Mesenchymal stem cell (in vitro differentiated cells and primary cell): ENCODE results near the gene RPTOR.
A peak's percentile ranks its signal among the peaks of the same experiment; 100 is the strongest.

Experiments
- DNase-seq: peaks from one replicate; pipeline ENCODE4 v3.0.0-alpha.2; 2013
- H2AFZ ChIP-seq: one replicate; pipeline ENCODE4 v1.6.1; 2013; ENCODE audit warnings: low read depth, mild to moderate bottlenecking, control low read depth, inconsistent platforms, low read length, moderate library complexity
- H2AK5ac ChIP-seq: 2 replicates; pipeline ENCODE4 v1.6.1; 2013; ENCODE audit warnings: low read length, moderate library complexity, mild to moderate bottlenecking, inconsistent platforms; ENCODE audit not compliant: severe bottlenecking
- H2BK120ac ChIP-seq: one replicate; pipeline ENCODE4 v1.6.1; 2013; ENCODE audit warnings: low read depth, mild to moderate bottlenecking, inconsistent platforms, low read length, moderate library complexity
- H2BK12ac ChIP-seq, 2 experiments: one replicate each; pipeline ENCODE4 v1.6.1; 2013; ENCODE audit warnings: inconsistent platforms in 2 of 2, low read length in 2 of 2, mild to moderate bottlenecking in 2 of 2, moderate library complexity in 2 of 2, control low read depth in 1 of 2
- H2BK15ac ChIP-seq: one replicate; pipeline ENCODE4 v1.6.1; 2013; ENCODE audit warnings: mild to moderate bottlenecking, low read depth, inconsistent platforms; ENCODE audit not compliant: poor library complexity, severe bottlenecking
- H2BK5ac ChIP-seq: 2 replicates; pipeline ENCODE4 v1.6.1; 2013; ENCODE audit warnings: low read depth, mild to moderate bottlenecking, low read length, control low read depth, inconsistent platforms; ENCODE audit not compliant: poor library complexity, severe bottlenecking
- H3K14ac ChIP-seq, 2 experiments: one replicate each; pipeline ENCODE4 v1.6.1; 2013; ENCODE audit warnings: inconsistent platforms in 2 of 2, low read length in 2 of 2, control low read depth in 1 of 2, mild to moderate bottlenecking in 1 of 2, moderate library complexity in 1 of 2
- H3K18ac ChIP-seq, 2 experiments: one replicate each; pipeline ENCODE4 v1.6.1; 2013; ENCODE audit warnings: inconsistent platforms in 2 of 2, low read length in 2 of 2, control low read depth in 1 of 2, low read depth in 1 of 2, mild to moderate bottlenecking in 1 of 2
- H3K23ac ChIP-seq, 2 experiments: one replicate each; pipeline ENCODE4 v1.6.1; 2013; ENCODE audit warnings: inconsistent platforms in 2 of 2, low read length in 2 of 2, mild to moderate bottlenecking in 2 of 2, moderate library complexity in 2 of 2, control low read depth in 1 of 2
- H3K27ac ChIP-seq: 2 replicates; pipeline ENCODE4 v1.5.1; 2013; ENCODE audit warnings: mild to moderate bottlenecking, moderate library complexity, low read length, control low read depth, inconsistent platforms; ENCODE audit not compliant: poor library complexity, severe bottlenecking
- H3K27me3 ChIP-seq, 2 experiments: 2 replicates each; pipeline versions ENCODE4 v1.6.1 to v1.7.0; 2013; ENCODE audit warnings: low read length in 2 of 2, mild to moderate bottlenecking in 2 of 2, moderate library complexity in 2 of 2, control low read depth in 1 of 2, inconsistent platforms in 1 of 2; ENCODE audit not compliant: control insufficient read depth in 1 of 2, insufficient read depth in 1 of 2
- H3K36me3 ChIP-seq, 2 experiments: 2 replicates each; pipeline versions ENCODE4 v1.6.1 to v1.7.0; 2013; ENCODE audit warnings: low read length in 2 of 2, control low read depth in 1 of 2, inconsistent platforms in 1 of 2, low read depth in 1 of 2, mild to moderate bottlenecking in 1 of 2; ENCODE audit not compliant: insufficient read depth in 2 of 2, control insufficient read depth in 1 of 2
- H3K4ac ChIP-seq, 2 experiments: one replicate each; pipeline ENCODE4 v1.6.1; 2013; ENCODE audit warnings: inconsistent platforms in 2 of 2, low read length in 2 of 2, mild to moderate bottlenecking in 2 of 2, moderate library complexity in 2 of 2, control low read depth in 1 of 2, low read depth in 1 of 2
- H3K4me1 ChIP-seq: 2 replicates; pipeline ENCODE4 v1.6.1; 2013; ENCODE audit warnings: low read depth, low read length, control low read depth; ENCODE audit not compliant: control insufficient read depth, insufficient read depth
- H3K4me2 ChIP-seq: 2 replicates; pipeline ENCODE4 v1.6.1; 2013; ENCODE audit warnings: low read length, mild to moderate bottlenecking, inconsistent platforms; ENCODE audit not compliant: poor library complexity, severe bottlenecking
- H3K4me3 ChIP-seq, 2 experiments: 2 replicates each; pipeline versions ENCODE4 v1.5.1 to v1.7.0; 2013; ENCODE audit warnings: low read length in 2 of 2, mild to moderate bottlenecking in 2 of 2, control low read depth in 1 of 2, low read depth in 1 of 2; ENCODE audit not compliant: insufficient read depth in 1 of 2
- H3K79me1 ChIP-seq: replicated peaks from 2 replicates; pipeline ENCODE4 v1.6.1; 2013; ENCODE audit warnings: mild to moderate bottlenecking, control low read depth, low read length, inconsistent platforms; ENCODE audit not compliant: poor library complexity, severe bottlenecking
- H3K9ac ChIP-seq: 2 replicates; pipeline ENCODE4 v1.7.0; 2013; ENCODE audit warnings: mild to moderate bottlenecking, low read length, moderate library complexity
- H3K9me3 ChIP-seq: 2 replicates; pipeline ENCODE4 v1.7.0; 2013; ENCODE audit warnings: mild to moderate bottlenecking, low read length; ENCODE audit not compliant: control insufficient read depth
- H4K8ac ChIP-seq: one replicate; pipeline ENCODE4 v1.6.1; 2013; ENCODE audit warnings: inconsistent platforms, mild to moderate bottlenecking, low read length, moderate library complexity
- H4K91ac ChIP-seq: one replicate; pipeline ENCODE4 v1.6.1; 2013; ENCODE audit warnings: mild to moderate bottlenecking, low read length, inconsistent platforms
- WGBS: methylation state at CpG from one replicate; pipeline ENCODE4 v1.1.7; 2013; ENCODE audit warnings: mixed read lengths; 5-methylcytosine and 5-hydroxymethylcytosine counted together

Gene RPTOR

GRCh38 chr17:80694992-80695912, 150.6 kb downstream of the RPTOR start:
- no peak overlapping the region for H2BK120ac ChIP-seq
- no peak overlapping the region for H2AFZ ChIP-seq
- H2BK5ac ChIP-seq = no peak overlapping the region
- no peak overlapping the region for H2BK12ac ChIP-seq
- DNase-seq = no peak
- H3K4me1 ChIP-seq = peaks cover 26% of the 10 kb centered on the region
- peak overlapping the region in 1 of 2 experiments; percentile 8 for H3K4ac ChIP-seq
- H3K4me3 ChIP-seq = no peak overlapping the region
- no peaks in the 10 kb centered on the region for H3K9me3 ChIP-seq
- peak overlapping the region; percentile 67 for H4K91ac ChIP-seq
- peak overlapping the region; percentile 7 for H4K8ac ChIP-seq
- H3K27ac ChIP-seq = no peak overlapping the region
- WGBS = 94% methylated on average over 27 of the region's 28 CpGs
- H3K79me1 ChIP-seq = peaks cover 55% of the 10 kb centered on the region
- H2BK15ac ChIP-seq = peak overlapping the region; percentile 33
- no peak overlapping the region for H3K18ac ChIP-seq
- H3K4me2 ChIP-seq = no peak overlapping the region
- no peak overlapping the region for H3K9ac ChIP-seq
- no peak overlapping the region for H3K14ac ChIP-seq
- H3K36me3 ChIP-seq = peaks cover 0 to 8% of the 10 kb centered on the region in 2 experiments
- peak overlapping the region; percentile 4 for H2AK5ac ChIP-seq
- H3K23ac ChIP-seq = no peak overlapping the region
- no peaks in the 10 kb centered on the region for H3K27me3 ChIP-seq

GRCh38 chr17:80695979-80696378, 151.3 kb downstream of the RPTOR start:
- no peak overlapping the region for H3K4me2 ChIP-seq
- H3K4ac ChIP-seq = no peak overlapping the region
- no peak overlapping the region for H3K23ac ChIP-seq
- peaks cover 0 to 8% of the 10 kb centered on the region in 2 experiments for H3K36me3 ChIP-seq
- H3K79me1 ChIP-seq = peaks cover 59% of the 10 kb centered on the region
- H3K18ac ChIP-seq = no peak overlapping the region
- no peak overlapping the region for H3K4me3 ChIP-seq
- H2AK5ac ChIP-seq = no peak overlapping the region
- H3K27ac ChIP-seq = no peak overlapping the region
- no peak overlapping the region for H2BK5ac ChIP-seq
- H3K27me3 ChIP-seq = no peaks in the 10 kb centered on the region
- H4K91ac ChIP-seq = no peak overlapping the region
- H2BK12ac ChIP-seq = no peak overlapping the region
- H2AFZ ChIP-seq = no peak overlapping the region
- H3K9me3 ChIP-seq = no peaks in the 10 kb centered on the region
- WGBS = 98% methylated on average over 4 of the region's 4 CpGs
- peak overlapping the region; percentile 7 for H4K8ac ChIP-seq
- no peak overlapping the region for H2BK120ac ChIP-seq
- peaks cover 26% of the 10 kb centered on the region for H3K4me1 ChIP-seq
- no peak for DNase-seq
- H3K14ac ChIP-seq = no peak overlapping the region
- peak overlapping the region; percentile 43 for H3K9ac ChIP-seq
- H2BK15ac ChIP-seq = no peak overlapping the region

GRCh38 chr17:80696456-80696855, 151.8 kb downstream of the RPTOR start:
- Histone ChIP-seq H4K91ac (no peak overlapping the region), H3K36me3 (peaks cover 0 to 5% of the 10 kb centered on the region in 2 experiments), H2AFZ (no peak overlapping the region), H3K23ac (no peak overlapping the region), H3K79me1 (peaks cover 58% of the 10 kb centered on the region), H2BK12ac (no peak overlapping the region), H3K9ac (peak overlapping the region; percentile 43), H4K8ac (no peak overlapping the region), H2AK5ac (no peak overlapping the region), H3K4me3 (no peak overlapping the region), H2BK15ac (no peak overlapping the region), H3K9me3 (no peaks in the 10 kb centered on the region), H3K18ac (no peak overlapping the region), H2BK120ac (no peak overlapping the region), H3K4ac (no peak overlapping the region), H3K4me1 (peaks cover 26% of the 10 kb centered on the region), H3K4me2 (no peak overlapping the region), H3K14ac (no peak overlapping the region), H3K27ac (no peak overlapping the region), H3K27me3 (no peaks in the 10 kb centered on the region), H2BK5ac (no peak overlapping the region)
- 91% methylated on average over 14 of the region's 14 CpGs for WGBS
- DNase-seq = no peak

- no peak overlapping the region for H2AFZ ChIP-seq
- H2BK5ac ChIP-seq = no peak overlapping the region
- H3K79me1 ChIP-seq = peaks cover 57% of the 10 kb centered on the region
- peaks cover 26% of the 10 kb centered on the region for H3K4me1 ChIP-seq
- H3K9ac ChIP-seq = no peak overlapping the region
- H3K27ac ChIP-seq = no peak overlapping the region
- H3K4ac ChIP-seq = no peak overlapping the region
- H3K23ac ChIP-seq = no peak overlapping the region
- H2BK15ac ChIP-seq = no peak overlapping the region
- no peak overlapping the region for H2AK5ac ChIP-seq
- no peaks in the 10 kb centered on the region for H3K9me3 ChIP-seq
- no peak overlapping the region for H3K18ac ChIP-seq
- no peak overlapping the region for H2BK12ac ChIP-seq
- H3K4me3 ChIP-seq = no peak overlapping the region
- H4K91ac ChIP-seq = no peak overlapping the region
- peak overlapping the region in 1 of 2 experiments; percentile 62 for H3K14ac ChIP-seq
- no peak overlapping the region for H3K4me2 ChIP-seq
- WGBS = 97% methylated on average over 5 of the region's 5 CpGs
- no peak overlapping the region for H4K8ac ChIP-seq
- peaks cover 0 to 5% of the 10 kb centered on the region in 2 experiments for H3K36me3 ChIP-seq
- no peak for DNase-seq
- H2BK120ac ChIP-seq = no peak overlapping the region
- H3K27me3 ChIP-seq = no peaks in the 10 kb centered on the region
Measured at GRCh38 chr17:80696964-80697363, 152.3 kb downstream of the RPTOR start.
